Measurements from ENCODE around the gene ZNF26.
"Not testable (repeated sequence)": the region's sequence is repeated elsewhere in the genome, so short reads cannot be mapped to it uniquely, and the experiment has no call there.

ZNF26 gene

DNA sequence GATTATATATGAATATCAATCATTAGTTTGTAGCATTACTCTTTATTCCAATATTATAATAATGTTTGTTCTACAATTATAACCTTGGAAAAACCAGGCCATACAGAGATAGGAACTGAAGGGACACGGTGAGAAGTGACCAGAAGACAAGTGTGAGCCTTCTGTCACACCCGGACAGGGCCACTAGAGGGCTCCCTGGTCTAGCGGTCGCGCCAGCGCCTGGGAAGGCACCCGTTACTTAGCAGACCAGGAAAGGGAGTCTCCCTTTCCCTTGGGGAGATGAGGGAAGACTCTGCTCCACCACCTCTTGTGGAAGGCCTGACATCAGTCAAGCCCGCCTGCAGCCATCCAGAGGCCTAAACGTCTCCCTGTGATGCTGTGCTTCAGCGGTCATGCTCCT is 22.2 kb upstream of the ZNF26 start:
- H3K9me3 ChIP-seq (ENCODE audit: insufficient read depth, low read length, severe bottlenecking) = peaks cover 26% of the 10 kb centered on the region
- H3K27ac ChIP-seq (ENCODE audit: low read length); H3K4me3 ChIP-seq (ENCODE audit: low read depth in 1 of 2, low read length in 2 of 2); H3K4me1 ChIP-seq (ENCODE audit: insufficient read depth, low read length); H3K27me3 ChIP-seq (ENCODE audit: insufficient read depth, low read length, poor library complexity); H3K4me2 ChIP-seq (ENCODE audit: insufficient read depth, low read length); H3K79me2 ChIP-seq (ENCODE audit: insufficient read depth, low read length); DNase-seq; ATAC-seq (ENCODE audit: insufficient read depth, low read depth); H3K9ac ChIP-seq (ENCODE audit: low read depth, low read length); H4K20me1 ChIP-seq (ENCODE audit: insufficient read depth, low read length); H2AFZ ChIP-seq (ENCODE audit: low read depth, low read length): not testable (repeated sequence)
- H3K36me3 ChIP-seq (ENCODE audit: insufficient read depth, low read length) = peaks cover 13% of the 10 kb centered on the region
- TF ChIP-seq CTCF (IDR thresholded peaks at IDR 0.05; ENCODE audit: borderline replicate concordance, extremely low read depth, low read length, poor library complexity, severe bottlenecking) = peak; percentile 37

DNA sequence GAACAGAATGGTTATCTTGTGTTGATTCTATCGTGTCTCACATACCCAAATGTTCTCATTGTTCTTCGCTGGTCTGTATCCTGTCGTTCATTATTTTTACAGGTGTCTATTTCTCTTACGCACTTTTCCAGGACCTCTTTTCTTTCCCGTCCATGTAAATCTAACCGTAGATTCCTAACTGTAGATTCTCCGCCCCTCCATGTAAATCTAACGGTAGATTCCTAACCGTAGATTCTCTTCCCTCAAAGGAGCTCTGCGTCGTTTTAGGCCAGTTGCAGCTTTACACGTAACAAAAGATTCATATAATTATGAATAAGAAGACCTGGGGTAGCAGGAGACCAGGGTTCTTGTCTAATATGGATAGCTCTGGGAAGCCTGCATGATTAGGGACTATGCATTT is 20.4 kb upstream of the ZNF26 start:
- Histone ChIP-seq H3K4me1 (ENCODE audit: insufficient read depth, low read length) (no peaks in the 10 kb centered on the region), H3K4me3 (ENCODE audit: low read depth in 1 of 2, low read length in 2 of 2) (no peak overlapping the region), H2AFZ (ENCODE audit: low read depth, low read length) (no peak overlapping the region), H3K27me3 (ENCODE audit: insufficient read depth, low read length, poor library complexity) (no peaks in the 10 kb centered on the region), H3K9me3 (ENCODE audit: insufficient read depth, low read length, severe bottlenecking) (peaks cover 36% of the 10 kb centered on the region), H3K36me3 (ENCODE audit: insufficient read depth, low read length) (peaks cover 13% of the 10 kb centered on the region), H3K79me2 (ENCODE audit: insufficient read depth, low read length) (no peaks in the 10 kb centered on the region), H4K20me1 (ENCODE audit: insufficient read depth, low read length) (no peaks in the 10 kb centered on the region), H3K27ac (ENCODE audit: low read length) (no peak overlapping the region), H3K9ac (ENCODE audit: low read depth, low read length) (no peak overlapping the region), H3K4me2 (ENCODE audit: insufficient read depth, low read length) (no peak overlapping the region)
- ATAC-seq (ENCODE audit: insufficient read depth, low read depth) (no peak), DNase-seq (no peak)
- TF ChIP-seq EZH2 (IDR thresholded peaks at IDR 0.05; ENCODE audit: borderline replicate concordance, low read depth, low read length, severe bottlenecking) (no peak), CTCF (IDR thresholded peaks at IDR 0.05; ENCODE audit: borderline replicate concordance, extremely low read depth, low read length, poor library complexity, severe bottlenecking) (no peak)

- TF ChIP-seq EZH2 (IDR thresholded peaks at IDR 0.05; ENCODE audit: borderline replicate concordance, low read depth, low read length, severe bottlenecking) (no peak), CTCF (IDR thresholded peaks at IDR 0.05; ENCODE audit: borderline replicate concordance, extremely low read depth, low read length, poor library complexity, severe bottlenecking) (no peak)
- Histone ChIP-seq H3K4me1 (ENCODE audit: insufficient read depth, low read length) (no peaks in the 10 kb centered on the region), H4K20me1 (ENCODE audit: insufficient read depth, low read length) (no peaks in the 10 kb centered on the region), H3K79me2 (ENCODE audit: insufficient read depth, low read length) (no peaks in the 10 kb centered on the region), H2AFZ (ENCODE audit: low read depth, low read length) (no peak overlapping the region), H3K9ac (ENCODE audit: low read depth, low read length) (no peak overlapping the region), H3K9me3 (ENCODE audit: insufficient read depth, low read length, severe bottlenecking) (peaks cover 36% of the 10 kb centered on the region), H3K27me3 (ENCODE audit: insufficient read depth, low read length, poor library complexity) (no peaks in the 10 kb centered on the region), H3K4me2 (ENCODE audit: insufficient read depth, low read length) (no peak overlapping the region), H3K4me3 (ENCODE audit: low read depth in 1 of 2, low read length in 2 of 2) (no peak overlapping the region; a peak in 1 of 4 replicates), H3K27ac (ENCODE audit: low read length) (no peak overlapping the region), H3K36me3 (ENCODE audit: insufficient read depth, low read length) (peaks cover 13% of the 10 kb centered on the region)
- DNase-seq = no peak
- no peak for ATAC-seq (ENCODE audit: insufficient read depth, low read depth)
These were observed 19.3 kb upstream of the ZNF26 start for GRCh38 chr12:132966676-132967415.
